H1 (cell line): Measurements from ENCODE around the gene DDX41. TPM values are rescaled to one million over a fixed set of nuclear protein-coding genes. Genes with fewer than 3 reads are reported as not detected.

ENCODE experiments used
- CEBPB ChIP-seq: IDR thresholded peaks from 2 replicates; pipeline ENCODE4 v1.6.1; 2012; ENCODE audit warnings: low read depth, low read length
- CHD7 ChIP-seq: fragments of 300-600 bp; sonication (generic); IDR thresholded peaks from 2 replicates; pipeline ENCODE4 v1.7.1; 2012; ENCODE audit warnings: low read length, moderate library complexity, mild to moderate bottlenecking, inconsistent platforms; ENCODE audit not compliant: insufficient replicate concordance
- HDAC6 ChIP-seq: IDR thresholded peaks from one replicate; pipeline ENCODE4 v1.7.1; 2012; ENCODE audit warnings: low read depth, mild to moderate bottlenecking, inconsistent platforms, low read length, moderate library complexity
- SAP30 ChIP-seq: fragments of 300-600 bp; sonication (generic); IDR thresholded peaks from 2 replicates; pipeline ENCODE4 v1.7.1; 2012; ENCODE audit warnings: low read length, moderate library complexity, mild to moderate bottlenecking, inconsistent platforms; ENCODE audit not compliant: insufficient read depth, insufficient replicate concordance
- TEAD4 ChIP-seq: IDR thresholded peaks from 2 replicates; pipeline ENCODE4 v1.6.1; 2012; ENCODE audit warnings: low read depth, low read length, inconsistent platforms, mixed read lengths
- polyA plus RNA-seq, 7 experiments: library from polyadenylated mRNA; depleted of rRNA in 3 of 7; stranded (reverse) in 5 of 7; unstranded in 2 of 7; fragments of >200 nt in 5 of 7; fragments of 200-250 nt in 2 of 7; gene quantifications; 1 replicate in 5 of 7; 2 replicates in 1 of 7; 4 replicates in 1 of 7; pipeline versions ENCODE4 v1.2.1 to v1.2.3, GENCODE V29; 2011 to 2013; ENCODE audit warnings: missing spikeins in 2 of 7, mixed read lengths in 2 of 7
- total RNA-seq: library from RNA; stranded (reverse); fragmentation: NEBNext Ultra II Directional; extraction: Animal tissue kit (Norgen Biotek cat#: 25700); gene quantifications from 2 replicates; pipeline ENCODE4 v1.2.1, GENCODE V29; 2021

DDX41 gene
- total and polyA plus RNA-seq, 2 of the 8 experiments (the other 6 are each of a cell fraction or from before 2014, with no cell fraction given) = 102 to 135 TPM

GRCh38 chr5:177547736-177548135, 31.0 kb upstream of the DDX41 start (continued):
- no peak for TF ChIP-seq CHD7
- TF ChIP-seq CEBPB = no peak
- TF ChIP-seq TEAD4 = no peak
- TF ChIP-seq HDAC6 = no peak
- no peak for TF ChIP-seq SAP30
